Thyroid gland (tissue), 4 donors: ENCODE results near the gene INTS3. TPM values are rescaled to one million over a fixed set of nuclear protein-coding genes. Genes with fewer than 3 reads are reported as not detected.

Experiments used
- DNase-seq, 2 donors: peaks; one replicate each; pipeline ENCODE4 v3.0.0-alpha.2; 2019
- H3K27ac ChIP-seq, 3 donors: fragments of 200-600 bp; sonication (generic); 1 replicate in 2 of 3; 2 replicates in 1 of 3; pipeline ENCODE4 v1.5.1; 2016 to 2019; ENCODE audit warnings: mild to moderate bottlenecking in 1 of 3, moderate library complexity in 1 of 3
- H3K27me3 ChIP-seq: fragments of 200-600 bp; sonication (generic); one replicate; pipeline ENCODE4 v1.5.1; 2019
- H3K36me3 ChIP-seq, 2 donors: fragments of 200-600 bp; sonication (generic); one replicate each; pipeline ENCODE4 v1.5.1; 2016 to 2019
- H3K4me1 ChIP-seq, 2 donors: fragments of 200-600 bp; sonication (generic); one replicate each; pipeline ENCODE4 v1.5.1; 2017 to 2019
- H3K4me3 ChIP-seq, 3 donors: fragments of 200-600 bp; sonication (generic); replicated peaks in 1 of 3; 1 replicate in 2 of 3; 2 replicates in 1 of 3; pipeline ENCODE4 v1.5.1; 2016; ENCODE audit warnings: mild to moderate bottlenecking in 1 of 3
- H3K9me3 ChIP-seq: fragments of 200-600 bp; sonication (generic); one replicate; pipeline ENCODE4 v1.5.1; 2017
- POLR2A ChIP-seq, 2 donors: fragments of 450-650 bp; IDR thresholded peaks; one replicate each; pipeline ENCODE4 v1.6.1; 2017; ENCODE audit warnings: antibody characterized with exemption in 2 of 2, mild to moderate bottlenecking in 2 of 2, moderate library complexity in 1 of 2
- WGBS, 2 donors: methylation state at CpG; one replicate each; pipeline ENCODE4 v1.1.5; 2017; 5-methylcytosine and 5-hydroxymethylcytosine counted together
- intact Hi-C: fragments of 100-400 bp; cut with DNase I; formaldehyde crosslinking; loops from one replicate; pipeline ENCODE4 v1.15.1; 2023
- total RNA-seq, 4 donors: library from RNA; depleted of rRNA; stranded (reverse); fragments of >200 nt; gene quantifications; one replicate each; pipeline ENCODE4 v1.2.3, GENCODE V29; 2016
- TF ChIP-seq, protein P1 (sequence below), 6 experiments: fragments of 200-600 bp in 3 of 6; fragments of 450-650 bp in 3 of 6; sonication (generic) in 3 of 6; IDR thresholded peaks; one replicate each; pipeline ENCODE4 v1.5.1; 2016 to 2019; ENCODE audit warnings: antibody characterized with exemption in 6 of 6, mild to moderate bottlenecking in 2 of 6, inconsistent platforms in 1 of 6, moderate library complexity in 1 of 6

Gene INTS3
- total RNA-seq, 4 donors from 2014 or later: 50.0 to 60.9 (median 56.3) TPM

GRCh38 chr1:153687346-153688125 lies 40.3 kb upstream of the INTS3 start:
- no peaks in the 10 kb centered on the region for H3K36me3 ChIP-seq
- intact Hi-C loops: no loop called here
- no peak for DNase-seq
- no peaks in the 10 kb centered on the region for H3K9me3 ChIP-seq
- no peaks in the 10 kb centered on the region for H3K4me1 ChIP-seq
- no peak overlapping the region for H3K27ac ChIP-seq
- H3K4me3 ChIP-seq: no peak overlapping the region
- H3K27me3 ChIP-seq: no peaks in the 10 kb centered on the region
- TF ChIP-seq, protein P1, sequence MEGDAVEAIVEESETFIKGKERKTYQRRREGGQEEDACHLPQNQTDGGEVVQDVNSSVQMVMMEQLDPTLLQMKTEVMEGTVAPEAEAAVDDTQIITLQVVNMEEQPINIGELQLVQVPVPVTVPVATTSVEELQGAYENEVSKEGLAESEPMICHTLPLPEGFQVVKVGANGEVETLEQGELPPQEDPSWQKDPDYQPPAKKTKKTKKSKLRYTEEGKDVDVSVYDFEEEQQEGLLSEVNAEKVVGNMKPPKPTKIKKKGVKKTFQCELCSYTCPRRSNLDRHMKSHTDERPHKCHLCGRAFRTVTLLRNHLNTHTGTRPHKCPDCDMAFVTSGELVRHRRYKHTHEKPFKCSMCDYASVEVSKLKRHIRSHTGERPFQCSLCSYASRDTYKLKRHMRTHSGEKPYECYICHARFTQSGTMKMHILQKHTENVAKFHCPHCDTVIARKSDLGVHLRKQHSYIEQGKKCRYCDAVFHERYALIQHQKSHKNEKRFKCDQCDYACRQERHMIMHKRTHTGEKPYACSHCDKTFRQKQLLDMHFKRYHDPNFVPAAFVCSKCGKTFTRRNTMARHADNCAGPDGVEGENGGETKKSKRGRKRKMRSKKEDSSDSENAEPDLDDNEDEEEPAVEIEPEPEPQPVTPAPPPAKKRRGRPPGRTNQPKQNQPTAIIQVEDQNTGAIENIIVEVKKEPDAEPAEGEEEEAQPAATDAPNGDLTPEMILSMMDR (IDR thresholded peaks at IDR 0.05): no peak
- TF ChIP-seq POLR2A (IDR thresholded peaks at IDR 0.05): no peak
- 88 to 90% methylated on average over 15 to 16 of the region's 16 CpGs for WGBS, 2 donors

- Histone ChIP-seq H3K36me3 (no peaks in the 10 kb centered on the region), H3K9me3 (no peaks in the 10 kb centered on the region)
Observed at GRCh38 chr1:153688276-153688675, 39.6 kb upstream of the INTS3 start.

DNA sequence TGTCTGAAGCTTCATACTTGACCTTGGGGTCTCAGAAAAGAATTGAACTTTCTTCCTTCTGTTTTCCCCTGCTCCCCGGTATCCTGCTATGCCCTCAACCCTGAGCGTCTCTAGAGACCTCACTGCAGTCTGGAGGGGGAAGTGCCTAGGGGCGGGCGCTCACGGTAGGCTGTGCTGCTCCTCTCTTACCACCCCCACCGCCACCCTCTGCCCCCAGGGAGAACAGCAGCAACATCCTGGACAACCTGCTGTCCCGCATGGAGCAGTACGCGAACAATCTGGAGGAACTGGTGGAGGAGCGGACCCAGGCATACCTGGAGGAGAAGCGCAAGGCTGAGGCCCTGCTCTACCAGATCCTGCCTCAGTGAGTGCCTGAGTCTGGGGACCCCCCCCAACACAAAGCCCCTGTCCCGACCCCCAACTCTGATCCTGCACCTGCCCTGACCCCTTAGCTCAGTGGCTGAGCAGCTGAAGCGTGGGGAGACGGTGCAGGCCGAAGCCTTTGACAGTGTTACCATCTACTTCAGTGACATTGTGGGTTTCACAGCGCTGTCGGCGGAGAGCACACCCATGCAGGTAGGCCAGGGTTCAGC lies 39.0 kb upstream of the INTS3 start:
- no peak for DNase-seq
- TF ChIP-seq, protein P1 (IDR thresholded peaks at IDR 0.05): no peak
- TF ChIP-seq POLR2A (IDR thresholded peaks at IDR 0.05): no peak
- no peak overlapping the region for H3K27ac ChIP-seq
- H3K27me3 ChIP-seq: no peaks in the 10 kb centered on the region
- no peaks in the 10 kb centered on the region for H3K9me3 ChIP-seq
- intact Hi-C loops: no loop called here
- no peak overlapping the region for H3K4me3 ChIP-seq
- 89 to 91% methylated on average over 11 to 13 of the region's 18 CpGs for WGBS, 2 donors
- no peaks in the 10 kb centered on the region for H3K4me1 ChIP-seq
- H3K36me3 ChIP-seq: no peaks in the 10 kb centered on the region

More at GRCh38 chr1:153688276-153688675, 39.6 kb upstream of the INTS3 start:
- TF ChIP-seq POLR2A (IDR thresholded peaks at IDR 0.05): no peak
- TF ChIP-seq, protein P1 (IDR thresholded peaks at IDR 0.05): no peak
- Histone ChIP-seq H3K4me1 (no peaks in the 10 kb centered on the region), H3K4me3 (no peak overlapping the region), H3K27me3 (no peaks in the 10 kb centered on the region), H3K27ac (no peak overlapping the region)
- WGBS, 2 donors: 84 to 88% methylated on average over 7 of the region's 7 CpGs
- intact Hi-C loops: no loop called here
- DNase-seq: no peak

- no peak overlapping the region for H3K27ac ChIP-seq
- no peaks in the 10 kb centered on the region for H3K27me3 ChIP-seq
- 94 to 100% methylated on average over 1 to 4 of the region's 4 CpGs for WGBS, 2 donors
- no peaks in the 10 kb centered on the region for H3K9me3 ChIP-seq
- H3K4me3 ChIP-seq: no peak overlapping the region
- intact Hi-C loops: no loop called here
- no peak for DNase-seq
- no peak for TF ChIP-seq POLR2A (IDR thresholded peaks at IDR 0.05)
- TF ChIP-seq, protein P1 (IDR thresholded peaks at IDR 0.05): no peak
- no peaks in the 10 kb centered on the region for H3K36me3 ChIP-seq
- H3K4me1 ChIP-seq: peaks cover 0 to 9% of the 10 kb centered on the region in 2 donors
Observed at GRCh38 chr1:153693466-153693865, 34.4 kb upstream of the INTS3 start.

GRCh38 chr1:153696741-153697140 lies 31.1 kb upstream of the INTS3 start:
- Histone ChIP-seq H3K4me3 (no peak overlapping the region), H3K9me3 (no peaks in the 10 kb centered on the region), H3K27me3 (no peaks in the 10 kb centered on the region), H3K27ac (no peak overlapping the region), H3K36me3 (no peaks in the 10 kb centered on the region), H3K4me1 (peaks cover 0 to 9% of the 10 kb centered on the region in 2 donors)
- intact Hi-C loops: no loop called here
- WGBS, 2 donors: 87 to 90% methylated on average over 8 of the region's 8 CpGs
- TF ChIP-seq, protein P1 (IDR thresholded peaks at IDR 0.05): no peak
- TF ChIP-seq POLR2A (IDR thresholded peaks at IDR 0.05): no peak
- no peak for DNase-seq
